Heart left ventricle (tissue), 16 donors: Measurements from ENCODE around the gene ZNF775. TPM values are rescaled to one million over a fixed set of nuclear protein-coding genes. Genes with fewer than 3 reads are reported as not detected.
A peak's percentile ranks its signal among the peaks of the same experiment; 100 is the strongest.

Source experiments
- ATAC-seq, 4 donors: fragments of 200-7000 bp; cut with Tn5 transposase; one replicate each; pipeline ENCODE4 v1.9.1; 2020 to 2022; ENCODE audit warnings: moderate library complexity in 4 of 4, mild to moderate bottlenecking in 3 of 4, moderate number of reproducible peaks in 1 of 4
- DNase-seq, 5 donors: peaks; one replicate each; pipeline ENCODE4 v3.0.0-alpha.2; 2020
- H3K27ac ChIP-seq, 12 donors: fragments of 200-600 bp; sonication (generic) in 4 of 12; one replicate each; pipeline versions ENCODE4 v1.5.0 to v1.8.0; 2016 to 2022; ENCODE audit warnings: mild to moderate bottlenecking in 2 of 12
- H3K27me3 ChIP-seq, 9 donors: fragments of 200-600 bp; sonication (generic) in 2 of 9; one replicate each; pipeline versions ENCODE4 v1.5.1 to v1.8.0; 2016 to 2022; ENCODE audit warnings: mild to moderate bottlenecking in 3 of 9
- H3K36me3 ChIP-seq, 9 donors: fragments of 200-600 bp; sonication (generic) in 2 of 9; one replicate each; pipeline versions ENCODE4 v1.5.0 to v1.8.0; 2018 to 2022; ENCODE audit warnings: mild to moderate bottlenecking in 2 of 9
- H3K4me1 ChIP-seq, 12 donors: fragments of 200-600 bp; sonication (generic) in 4 of 12; one replicate each; pipeline versions ENCODE4 v1.5.0 to v1.8.0; 2016 to 2022; ENCODE audit warnings: mild to moderate bottlenecking in 3 of 12
- H3K4me3 ChIP-seq, 12 donors: fragments of 200-600 bp; sonication (generic) in 4 of 12; one replicate each; pipeline versions ENCODE4 v1.5.0 to v1.8.0; 2017 to 2022; ENCODE audit warnings: mild to moderate bottlenecking in 9 of 12, moderate library complexity in 4 of 12
- H3K9me3 ChIP-seq, 12 donors: fragments of 200-600 bp; sonication (generic) in 4 of 12; one replicate each; pipeline versions ENCODE4 v1.5.0 to v1.8.0; 2016 to 2022; ENCODE audit warnings: mild to moderate bottlenecking in 1 of 12
- POLR2A ChIP-seq, 2 donors: fragments of 450-650 bp; IDR thresholded peaks; one replicate each; pipeline ENCODE4 v1.6.1; 2017; ENCODE audit warnings: antibody characterized with exemption in 2 of 2, mild to moderate bottlenecking in 2 of 2, moderate library complexity in 2 of 2
- WGBS, 4 donors: extraction: QIAGEN DNeasy Blood & Tissue Kit in 2 of 4; methylation state at CpG; one replicate each; pipeline versions ENCODE4 v1.1.5 to v1.1.7; 2013 to 2018; 5-methylcytosine and 5-hydroxymethylcytosine counted together
- intact Hi-C, 10 donors: fragments of 100-400 bp; cut with DNase I; formaldehyde crosslinking; loops; one replicate each; pipeline versions ENCODE4 v1.11.1 to v1.14.2; 2022
- polyA plus RNA-seq, 2 donors: library from polyadenylated mRNA; stranded (reverse); fragments of 200-250 nt; gene quantifications; one replicate each; pipeline ENCODE4 v1.2.3, GENCODE V29; 2013
- total RNA-seq, 9 donors: library from RNA; depleted of rRNA in 2 of 9; stranded (reverse); fragments of >200 nt in 2 of 9; fragmentation: NEBNext Ultra II Directional in 3 of 9; extraction: Animal tissue kit (Norgen Biotek cat#: 25700) in 3 of 9; gene quantifications; one replicate each; pipeline versions ENCODE4 v1.1.0 to v1.2.4, GENCODE V29; 2016 to 2023
- TF ChIP-seq, protein P1 (sequence below), 12 donors: fragments of 200-600 bp; sonication (generic) in 4 of 12; IDR thresholded peaks; one replicate each; pipeline versions ENCODE4 v1.5.0 to v1.8.0; 2018 to 2022; ENCODE audit warnings: antibody characterized with exemption in 12 of 12, mild to moderate bottlenecking in 5 of 12
- donor health status: ischemic (EF 13 %, LVEDD 7.1; RV severe dilation, severe dysfunction).
- donor health status: healthy with polysubstance abuse.
- donor health status: DM: no; HTN: yes; CAD: no.
- donor health status: DM: no; HTN: no; CAD: no.
- donor health status: ischemic (EF 25% LVEDD 6.9; RV normal size, moderate dysfunction).
- donor health status: ischemic (EF 25% LVEDD 5.7; RV mildly dilated, moderate dysfunction).
- donor health status: healthy.
- donor health status: DM: yes; HTN: yes; CAD: no.
- donor health status: ischemic (EF 35%, LVEDD 5.7; RV mildly dilated, moderate dysfunction).
- donor health status: nonischemic (EF 11% LVEDD 7.7; RV severe dilation, severe dysfunction).
- donor health status: DM: yes; HTN: yes; CAD: no.
- donor health status: PGD.
- donor health status: ischemic (EF 29% LVEDD 5.4; RV normal size, mild dysfunction).
- donor health status: nonischemic (EF 23%, LVEDD 6.1; RV moderate dilation, normal function).

Gene ZNF775
- total and polyA plus RNA-seq, 11 donors, result 1.8 to 5.0 (median 3.3) TPM

DNA sequence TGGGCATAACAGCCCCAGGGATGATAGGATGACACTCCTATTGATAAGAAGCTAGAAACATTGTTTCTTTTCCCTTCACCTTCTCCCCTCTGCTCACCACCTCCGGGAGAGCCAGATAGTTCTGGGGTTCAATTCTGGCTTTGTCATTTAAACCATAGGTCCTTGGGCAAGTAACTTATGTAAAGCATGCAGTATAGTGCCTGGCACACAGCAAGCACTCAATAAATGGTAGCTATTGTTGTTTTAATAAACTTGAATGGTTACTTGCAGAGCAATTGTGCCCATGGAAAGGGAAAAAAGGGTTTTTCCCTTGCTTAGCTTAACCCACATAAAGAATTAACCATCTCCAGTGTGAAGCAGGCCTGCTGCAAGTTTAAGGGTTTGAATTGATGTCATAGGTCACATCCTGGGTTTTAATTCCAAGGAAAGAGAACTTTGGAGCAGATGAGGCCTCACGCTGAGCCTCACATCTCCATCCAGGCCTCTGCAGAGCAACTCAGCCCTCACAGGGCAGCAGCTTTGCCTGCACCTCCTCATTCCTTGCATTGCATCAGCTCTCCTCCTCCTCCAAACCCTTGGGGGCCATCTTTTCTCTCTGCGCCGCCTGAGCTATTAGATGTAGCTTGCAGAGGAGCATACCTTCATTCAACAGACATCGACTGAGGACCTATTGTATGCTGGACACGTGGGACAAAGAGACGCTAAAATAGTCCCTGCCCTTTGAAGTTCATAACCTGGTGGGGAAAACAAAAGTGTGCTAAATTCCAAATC is 22.9 kb downstream of the ZNF775 start:
- no peak for ATAC-seq
- intact Hi-C loops, result loop anchor here in 2 of 10 donors (5.0 to 10.0 kb wide), 2 partner anchors 35 to 527 kb away; partner anchors contain the start of genes ATP6V0E2 (in 1 of the 2) and REPIN1 (in 1 of the 2)
- TF ChIP-seq, protein P1, sequence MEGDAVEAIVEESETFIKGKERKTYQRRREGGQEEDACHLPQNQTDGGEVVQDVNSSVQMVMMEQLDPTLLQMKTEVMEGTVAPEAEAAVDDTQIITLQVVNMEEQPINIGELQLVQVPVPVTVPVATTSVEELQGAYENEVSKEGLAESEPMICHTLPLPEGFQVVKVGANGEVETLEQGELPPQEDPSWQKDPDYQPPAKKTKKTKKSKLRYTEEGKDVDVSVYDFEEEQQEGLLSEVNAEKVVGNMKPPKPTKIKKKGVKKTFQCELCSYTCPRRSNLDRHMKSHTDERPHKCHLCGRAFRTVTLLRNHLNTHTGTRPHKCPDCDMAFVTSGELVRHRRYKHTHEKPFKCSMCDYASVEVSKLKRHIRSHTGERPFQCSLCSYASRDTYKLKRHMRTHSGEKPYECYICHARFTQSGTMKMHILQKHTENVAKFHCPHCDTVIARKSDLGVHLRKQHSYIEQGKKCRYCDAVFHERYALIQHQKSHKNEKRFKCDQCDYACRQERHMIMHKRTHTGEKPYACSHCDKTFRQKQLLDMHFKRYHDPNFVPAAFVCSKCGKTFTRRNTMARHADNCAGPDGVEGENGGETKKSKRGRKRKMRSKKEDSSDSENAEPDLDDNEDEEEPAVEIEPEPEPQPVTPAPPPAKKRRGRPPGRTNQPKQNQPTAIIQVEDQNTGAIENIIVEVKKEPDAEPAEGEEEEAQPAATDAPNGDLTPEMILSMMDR (IDR thresholded peaks at IDR 0.05), result no peak
- no peak for TF ChIP-seq POLR2A (IDR thresholded peaks at IDR 0.05)
- Histone ChIP-seq H3K4me3 (no peak overlapping the region), H3K27me3 (no peaks in the 10 kb centered on the region), H3K9me3 (no peaks in the 10 kb centered on the region), H3K36me3 (peaks cover 0 to 16% (median 0%) of the 10 kb centered on the region in 9 donors), H3K4me1 (peaks cover 0 to 39% (median 23%) of the 10 kb centered on the region in 12 donors), H3K27ac (no peak overlapping the region)
- peak in 1 of 5 donors; percentile 13 for DNase-seq
- WGBS, 4 donors, result 83 to 87% (median 84%) methylated on average over 7 of the region's 7 CpGs

DNA sequence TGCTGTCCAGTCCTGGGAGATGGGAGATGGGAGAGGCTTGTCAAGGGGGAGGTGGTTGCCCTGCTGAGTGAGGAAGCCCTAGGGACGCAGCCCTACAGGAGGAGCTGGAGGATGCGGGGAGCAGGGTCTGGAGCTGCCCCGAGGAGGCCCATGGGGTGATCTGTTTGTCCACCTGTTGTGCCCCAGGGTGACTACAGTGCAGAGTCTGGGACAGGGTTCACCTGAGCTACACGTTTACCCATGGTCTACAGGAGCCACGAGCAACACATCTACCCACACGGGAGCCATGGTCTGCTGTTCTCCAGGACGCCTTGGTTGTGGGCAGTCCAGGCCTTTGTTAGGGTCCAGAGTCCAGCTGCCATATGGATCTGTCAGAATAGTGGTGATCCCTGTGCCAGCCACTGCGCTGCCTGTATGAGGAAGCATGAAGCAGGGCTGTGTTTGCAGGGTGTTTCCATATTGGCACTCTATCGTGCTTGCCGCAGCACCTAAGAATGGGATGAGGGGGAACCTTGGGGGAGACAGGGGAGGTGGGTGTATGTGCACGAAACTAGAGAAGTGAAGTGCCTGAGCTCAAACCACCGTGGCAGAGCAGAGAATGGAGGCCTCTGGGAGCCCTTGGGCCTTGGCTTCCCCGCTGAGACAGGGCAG is 23.7 kb downstream of the ZNF775 start:
- no peak overlapping the region for H3K27ac ChIP-seq
- H3K9me3 ChIP-seq, result no peaks in the 10 kb centered on the region
- WGBS, 4 donors, result 89 to 91% (median 90%) methylated on average over 12 to 13 of the region's 13 CpGs
- DNase-seq, result peak in 1 of 5 donors; percentile 18
- H3K4me1 ChIP-seq, result peaks cover 0 to 43% (median 24%) of the 10 kb centered on the region in 12 donors
- H3K4me3 ChIP-seq, result no peak overlapping the region
- intact Hi-C loops, result loop anchor here in 2 of 10 donors (5.0 to 10.0 kb wide), 2 partner anchors 35 to 528 kb away; partner anchors contain the start of genes ATP6V0E2 (in 1 of the 2) and REPIN1 (in 1 of the 2)
- ATAC-seq, result no peak
- no peaks in the 10 kb centered on the region for H3K27me3 ChIP-seq
- TF ChIP-seq, protein P1 (IDR thresholded peaks at IDR 0.05), result no peak
- no peak for TF ChIP-seq POLR2A (IDR thresholded peaks at IDR 0.05)
- peaks cover 0 to 12% (median 0%) of the 10 kb centered on the region in 9 donors for H3K36me3 ChIP-seq

DNA sequence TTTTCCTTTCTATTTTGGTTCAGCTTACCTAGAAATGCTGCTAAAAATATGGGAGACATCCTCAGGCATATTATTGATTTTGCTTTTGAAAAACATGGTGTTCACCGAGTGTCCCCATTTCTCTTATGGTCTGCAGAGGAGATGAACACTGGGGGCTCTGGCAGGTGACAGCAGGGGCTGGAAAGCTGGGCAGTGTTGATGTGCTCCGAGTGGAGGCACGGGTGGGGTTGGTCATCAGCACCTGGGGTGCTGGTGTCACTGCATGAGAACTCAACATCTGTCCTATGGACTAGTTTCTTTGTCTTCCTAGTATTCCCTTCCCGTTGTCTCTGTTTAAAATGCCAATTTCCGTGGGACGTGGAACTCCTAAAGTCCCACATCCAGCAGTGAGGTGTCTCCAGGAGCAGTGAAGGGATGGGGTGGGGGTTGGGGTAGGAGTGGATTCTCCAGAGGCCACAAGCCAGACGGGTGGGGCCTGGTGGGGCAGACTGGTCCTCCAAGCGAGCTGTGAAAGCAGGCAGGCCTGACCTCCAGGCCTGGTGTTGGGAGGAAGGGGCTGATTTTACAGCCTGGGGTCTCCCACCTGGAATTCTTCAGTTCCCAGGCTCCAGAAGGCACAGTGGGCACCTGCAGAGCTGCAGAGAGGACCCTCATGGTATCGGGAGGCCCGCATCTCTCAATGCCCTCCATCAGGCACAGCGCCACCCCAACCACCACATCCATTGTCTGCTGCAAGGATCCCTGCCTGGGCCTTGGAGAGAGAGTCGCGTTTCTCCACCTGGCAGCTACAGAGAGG is 24.4 kb downstream of the ZNF775 start:
- H3K4me3 ChIP-seq, result peak overlapping the region in 4 of 12 donors; percentile 66 to 77 (median 74)
- no peak for ATAC-seq

More for the DNA sequence above, 24.4 kb downstream of the ZNF775 start:
- Histone ChIP-seq H3K27ac (peak overlapping the region in 9 of 12 donors; percentile 91 to 98 (median 96)), H3K36me3 (peaks cover 0 to 9% (median 0%) of the 10 kb centered on the region in 9 donors), H3K27me3 (no peaks in the 10 kb centered on the region), H3K9me3 (no peaks in the 10 kb centered on the region), H3K4me1 (peaks cover 0 to 41% (median 24%) of the 10 kb centered on the region in 12 donors)
- peak in 1 of 5 donors; percentile 40 for DNase-seq
- TF ChIP-seq POLR2A (IDR thresholded peaks at IDR 0.05), result no peak
- TF ChIP-seq, protein P1 (IDR thresholded peaks at IDR 0.05), result no peak
- intact Hi-C loops, result loop anchor here in 3 of 10 donors (2.0 to 10.0 kb wide), 3 partner anchors 35 to 529 kb away; partner anchors contain the start of genes REPIN1 (in 2 of the 3) and ATP6V0E2 (in 1 of the 3)
- WGBS, 4 donors, result 88 to 94% (median 90%) methylated on average over 13 of the region's 13 CpGs
